GM19397 (cell line): ENCODE measurements around the gene TRIM29.
"Not testable (repeated sequence)": the region's sequence is repeated elsewhere in the genome, so short reads cannot be mapped to it uniquely, and the experiment has no call there.

ENCODE experiments used
- ATAC-seq: cut with Tn5 transposase; IDR thresholded peaks from one replicate; pipeline ENCODE4 v1.9.1; 2021; ENCODE audit warnings: mild to moderate bottlenecking, moderate library complexity; ENCODE audit not compliant: unreplicated experiment

TRIM29 gene, protein sequence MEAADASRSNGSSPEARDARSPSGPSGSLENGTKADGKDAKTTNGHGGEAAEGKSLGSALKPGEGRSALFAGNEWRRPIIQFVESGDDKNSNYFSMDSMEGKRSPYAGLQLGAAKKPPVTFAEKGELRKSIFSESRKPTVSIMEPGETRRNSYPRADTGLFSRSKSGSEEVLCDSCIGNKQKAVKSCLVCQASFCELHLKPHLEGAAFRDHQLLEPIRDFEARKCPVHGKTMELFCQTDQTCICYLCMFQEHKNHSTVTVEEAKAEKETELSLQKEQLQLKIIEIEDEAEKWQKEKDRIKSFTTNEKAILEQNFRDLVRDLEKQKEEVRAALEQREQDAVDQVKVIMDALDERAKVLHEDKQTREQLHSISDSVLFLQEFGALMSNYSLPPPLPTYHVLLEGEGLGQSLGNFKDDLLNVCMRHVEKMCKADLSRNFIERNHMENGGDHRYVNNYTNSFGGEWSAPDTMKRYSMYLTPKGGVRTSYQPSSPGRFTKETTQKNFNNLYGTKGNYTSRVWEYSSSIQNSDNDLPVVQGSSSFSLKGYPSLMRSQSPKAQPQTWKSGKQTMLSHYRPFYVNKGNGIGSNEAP

DNA sequence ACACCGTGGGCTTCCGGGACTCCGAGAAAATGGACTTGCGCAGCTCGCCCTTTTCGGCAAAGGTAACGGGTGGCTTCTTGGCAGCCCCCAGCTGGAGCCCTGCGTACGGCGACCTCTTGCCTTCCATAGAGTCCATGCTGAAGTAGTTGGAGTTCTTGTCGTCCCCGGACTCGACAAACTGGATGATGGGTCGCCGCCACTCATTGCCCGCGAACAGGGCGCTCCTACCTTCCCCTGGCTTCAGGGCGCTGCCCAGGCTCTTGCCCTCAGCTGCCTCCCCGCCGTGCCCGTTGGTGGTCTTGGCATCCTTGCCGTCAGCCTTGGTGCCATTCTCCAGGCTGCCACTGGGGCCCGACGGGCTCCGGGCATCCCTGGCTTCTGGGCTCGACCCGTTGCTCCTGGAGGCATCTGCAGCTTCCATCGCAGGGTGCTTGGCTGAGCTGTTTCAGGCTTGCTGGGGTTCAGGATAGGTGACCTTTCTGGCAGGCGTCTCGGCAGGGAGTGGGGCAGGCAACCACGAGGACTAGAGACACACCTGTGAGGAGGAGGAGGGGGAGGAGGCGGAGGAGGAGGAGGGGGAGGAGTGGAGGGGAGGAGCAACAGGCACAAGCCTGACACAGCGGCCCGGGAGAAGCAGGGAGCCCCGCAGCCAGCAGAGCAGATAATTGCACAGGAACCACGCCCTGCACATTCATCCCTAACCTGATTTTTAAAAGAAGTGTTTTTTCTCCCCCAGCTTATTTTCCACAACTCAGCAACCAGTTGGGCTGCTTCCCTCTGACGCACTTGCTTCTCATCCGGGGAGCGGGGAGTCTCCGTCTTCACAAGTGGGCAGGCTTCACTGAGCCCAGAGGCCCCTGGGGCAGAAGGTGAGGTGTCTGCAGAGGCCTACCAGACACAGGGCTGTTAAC lies at the start of gene TRIM29:
TRIM29 (minus strand) TSS at position 503 of the 911 bp plus-strand sequence; CDS start at position 421, 82 bp downstream.
- no peak for ATAC-seq

DNA sequence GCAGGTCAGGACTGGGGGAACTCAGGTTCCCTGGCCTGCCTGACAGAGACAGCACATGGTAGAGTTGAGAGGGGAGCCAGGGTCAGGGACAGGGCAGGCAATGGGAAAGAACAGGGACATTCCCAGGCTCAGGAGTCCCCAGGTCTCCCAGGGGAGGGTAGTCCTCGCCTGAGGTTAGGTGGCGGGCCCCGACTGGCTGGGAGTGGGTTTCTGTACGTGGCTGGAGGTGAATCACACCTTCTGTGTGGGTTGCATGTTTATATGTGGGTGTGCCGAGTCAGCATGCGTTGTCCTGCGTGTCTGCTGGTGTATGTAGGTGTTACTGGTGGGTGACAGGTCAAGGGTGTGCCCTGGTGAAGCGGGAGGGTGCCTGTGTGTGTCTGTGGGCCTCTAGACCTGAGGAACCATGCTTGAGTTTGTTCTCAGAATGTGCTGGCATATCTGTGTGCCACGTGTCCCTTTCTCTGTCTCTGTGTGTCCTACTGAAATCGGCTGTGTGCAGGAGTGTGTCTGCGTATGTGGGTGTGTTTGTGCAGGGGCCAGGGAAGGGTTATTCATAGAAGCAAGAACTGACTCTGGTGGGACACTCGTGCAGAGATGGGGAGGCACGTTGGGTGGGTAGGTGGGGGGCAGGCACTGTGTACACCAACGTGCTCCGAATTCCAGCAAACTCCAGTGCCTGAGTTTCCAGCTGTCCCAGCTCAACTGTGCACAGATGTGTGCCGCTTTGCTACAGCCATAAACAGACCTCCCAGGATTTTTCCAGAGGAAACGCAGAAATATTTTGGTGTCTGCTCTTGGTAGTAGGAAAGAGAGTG lies 49.1 kb upstream of the TRIM29 start:
- no peak for ATAC-seq

DNA sequence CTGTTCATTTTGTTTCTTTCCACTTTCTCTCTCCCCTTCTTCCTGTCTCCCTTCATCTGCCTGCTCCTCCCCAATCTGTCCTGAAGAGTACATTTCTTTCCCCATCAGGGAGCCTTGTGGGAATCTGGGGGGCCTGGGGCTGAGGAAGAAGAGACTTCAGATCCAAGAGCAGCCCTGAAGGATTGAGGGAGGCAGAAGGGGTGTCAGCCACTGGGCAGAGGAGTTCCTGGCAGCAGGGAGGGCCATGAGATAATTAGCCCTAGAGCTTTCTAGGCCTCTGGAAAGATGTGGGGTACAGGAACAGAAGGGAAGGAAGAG lies 48.5 kb upstream of the TRIM29 start:
- no peak for ATAC-seq

DNA sequence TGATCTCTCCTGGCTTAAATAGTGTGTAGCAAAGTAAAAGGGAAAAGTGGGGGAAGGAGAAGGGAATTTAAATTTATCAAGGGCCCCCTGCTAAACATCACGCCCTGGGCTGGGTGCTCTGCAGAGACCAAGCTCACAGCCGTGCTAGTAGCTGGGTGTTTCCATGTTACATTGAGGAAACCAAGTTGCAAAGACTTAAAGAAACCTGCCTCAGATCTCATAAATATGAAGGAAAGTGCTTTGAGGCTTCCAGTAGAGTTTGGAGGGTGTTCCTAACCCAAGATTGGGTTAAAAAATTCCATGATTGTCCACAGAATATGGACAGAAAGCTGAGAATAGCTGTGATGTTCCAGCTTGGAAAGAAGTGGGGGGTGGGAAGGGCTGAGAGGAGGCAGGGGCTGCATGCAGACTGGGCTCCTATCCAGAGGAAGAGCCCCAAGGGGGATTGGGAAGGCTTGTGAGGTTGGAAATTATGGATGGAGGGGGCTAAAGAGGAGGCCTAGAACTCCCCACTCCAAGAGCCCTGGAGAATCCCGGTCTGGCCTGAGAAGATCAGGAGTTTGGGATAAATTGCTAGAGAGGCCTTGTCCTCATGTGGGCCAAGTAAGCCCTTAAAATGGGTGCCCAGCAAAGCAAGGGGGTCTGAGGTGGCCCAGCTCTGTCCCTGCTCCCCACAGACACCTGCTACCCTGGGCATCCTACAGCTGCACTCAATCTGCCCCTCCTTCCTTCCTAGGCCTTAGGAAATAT lies 48.0 kb upstream of the TRIM29 start:
- no peak for ATAC-seq

DNA sequence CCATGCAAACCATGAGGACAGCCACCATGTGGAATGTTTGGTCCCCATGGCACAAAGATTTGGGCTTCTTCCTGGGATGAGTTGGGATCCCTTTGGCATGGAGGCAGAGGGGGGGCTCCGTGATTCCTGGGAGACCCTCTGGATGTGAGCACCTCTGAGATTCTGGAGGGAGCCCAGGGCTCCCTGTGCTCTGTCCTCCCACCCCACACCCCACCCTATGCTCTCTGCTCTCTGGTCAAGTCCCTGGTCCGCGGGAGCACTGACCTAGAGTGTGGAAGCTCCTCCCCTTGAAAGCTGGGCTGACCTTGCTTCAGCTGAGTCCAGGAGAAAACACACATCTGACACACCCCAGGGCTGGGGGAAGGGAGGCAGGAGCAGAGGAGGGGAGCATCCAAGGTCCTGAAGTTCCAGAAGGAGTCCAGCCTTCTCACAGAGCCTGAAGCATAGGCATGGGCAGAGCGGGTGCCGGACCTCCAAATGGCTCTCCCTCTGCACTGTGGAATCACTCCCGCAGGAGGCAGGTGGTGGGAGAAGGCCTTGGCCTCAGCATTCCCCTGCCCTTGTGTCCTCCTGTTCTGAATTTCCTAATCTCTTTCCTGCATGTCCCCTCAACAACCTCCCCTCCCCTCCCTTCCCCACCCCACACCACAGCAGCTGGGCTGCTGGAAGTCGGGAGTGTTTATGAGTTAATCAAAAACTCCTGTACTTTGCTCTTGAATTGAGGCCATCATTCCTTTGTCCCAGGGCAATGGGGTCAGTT lies 47.2 kb upstream of the TRIM29 start:
- ATAC-seq = no peak

DNA sequence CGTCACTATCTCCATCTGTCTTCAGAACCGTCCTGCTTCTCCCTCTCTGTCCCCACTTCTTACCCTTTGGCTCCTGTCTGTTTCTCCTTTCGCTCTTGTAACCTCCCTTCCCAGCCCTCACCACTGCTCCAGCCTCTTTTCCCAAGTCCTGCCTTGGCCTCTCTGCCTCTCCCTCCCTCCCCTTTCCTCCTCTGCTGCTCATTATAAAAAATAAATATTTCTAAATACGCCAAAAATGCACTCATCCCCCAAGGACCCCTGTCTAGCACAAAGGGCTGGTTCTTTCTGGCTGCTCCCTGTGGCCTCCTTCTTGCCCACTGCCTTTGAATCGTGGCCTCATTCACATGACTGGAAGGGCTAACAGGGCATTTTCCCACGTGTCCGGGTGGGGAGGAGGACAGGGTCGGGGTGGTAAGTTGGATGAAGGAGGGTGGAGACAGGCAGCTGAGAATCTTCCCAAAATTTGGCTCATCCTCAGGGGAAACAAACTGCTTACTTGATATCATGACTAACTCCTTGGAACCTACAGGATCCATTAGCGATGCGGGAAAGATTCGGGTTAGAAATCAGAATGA lies 46.5 kb upstream of the TRIM29 start:
- ATAC-seq = no peak

DNA sequence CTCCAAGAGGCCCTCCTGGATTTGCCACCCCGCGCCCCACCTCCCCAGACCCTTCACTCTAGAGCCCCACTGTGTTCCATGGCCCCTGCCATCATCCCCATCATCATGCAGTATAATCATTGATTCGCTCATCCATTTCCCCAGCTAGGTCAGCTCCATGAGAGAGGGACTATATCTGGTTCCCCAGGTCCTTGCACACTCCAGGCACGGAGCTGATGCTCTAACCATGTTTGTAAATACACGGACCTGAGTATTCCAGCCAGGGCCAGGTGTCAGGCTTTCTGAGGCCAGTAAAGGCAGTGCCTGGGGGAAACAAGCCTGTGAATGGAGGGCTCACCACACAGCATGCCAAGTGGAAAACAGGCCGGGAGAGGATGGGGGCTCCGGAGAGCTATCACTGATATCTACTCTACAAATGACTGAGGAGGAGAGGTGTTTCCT lies 45.8 kb upstream of the TRIM29 start:
- no peak for ATAC-seq

DNA sequence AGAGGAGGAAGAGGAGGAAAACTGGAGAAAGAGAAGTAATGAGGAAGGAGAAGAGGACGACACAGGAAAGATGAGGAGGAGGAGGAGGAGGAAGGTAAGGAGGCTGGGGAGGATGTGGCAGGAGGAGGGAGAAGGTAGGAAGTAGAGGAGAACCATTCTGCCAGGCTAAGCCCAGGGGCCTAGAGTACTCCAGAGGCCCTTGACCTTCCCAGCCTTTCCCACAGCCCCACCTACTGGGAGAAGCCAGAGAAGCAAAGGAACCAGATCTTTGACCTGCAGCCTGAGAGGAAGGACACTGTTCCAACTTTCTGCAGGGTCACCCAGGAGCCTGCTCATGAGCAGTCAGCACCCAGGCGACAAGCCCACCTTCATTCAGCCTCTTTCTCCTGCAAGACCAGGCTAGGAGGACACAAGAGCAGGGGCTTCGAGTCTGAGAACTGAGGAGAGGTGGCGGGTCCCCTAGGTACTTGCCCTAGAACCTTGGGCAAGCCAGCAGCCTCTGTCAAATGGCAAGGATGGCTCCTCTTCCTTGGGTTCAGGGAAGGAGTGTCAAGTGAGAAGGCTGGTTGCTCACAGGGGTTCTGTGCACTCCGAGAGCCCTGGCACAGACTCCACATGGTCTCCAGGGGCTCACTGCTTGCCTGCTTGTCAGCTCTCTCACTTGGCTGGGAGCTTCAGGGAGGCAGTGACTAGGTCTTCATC lies 45.0 kb upstream of the TRIM29 start:
- no peak for ATAC-seq

DNA sequence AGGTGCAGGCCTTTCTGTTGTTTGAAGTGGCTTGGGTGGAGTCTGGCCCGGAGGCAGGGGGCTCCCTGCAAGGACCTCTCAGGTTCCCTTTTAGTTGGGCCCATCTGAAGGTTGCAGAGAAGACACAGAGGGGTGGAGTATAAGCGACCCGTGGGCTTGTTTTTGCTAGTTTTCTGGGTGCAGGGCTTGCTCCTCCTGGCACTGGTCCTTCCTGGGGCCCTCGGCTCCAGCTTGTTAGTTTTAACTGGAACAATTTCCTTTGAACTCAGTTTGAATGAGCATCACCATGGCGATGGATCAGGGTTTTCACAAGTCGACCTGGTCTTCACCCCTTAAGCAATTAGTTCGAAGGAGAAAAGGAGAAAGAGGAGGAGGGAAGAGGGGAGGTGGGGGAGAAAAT lies 44.5 kb upstream of the TRIM29 start:
- ATAC-seq = no peak

DNA sequence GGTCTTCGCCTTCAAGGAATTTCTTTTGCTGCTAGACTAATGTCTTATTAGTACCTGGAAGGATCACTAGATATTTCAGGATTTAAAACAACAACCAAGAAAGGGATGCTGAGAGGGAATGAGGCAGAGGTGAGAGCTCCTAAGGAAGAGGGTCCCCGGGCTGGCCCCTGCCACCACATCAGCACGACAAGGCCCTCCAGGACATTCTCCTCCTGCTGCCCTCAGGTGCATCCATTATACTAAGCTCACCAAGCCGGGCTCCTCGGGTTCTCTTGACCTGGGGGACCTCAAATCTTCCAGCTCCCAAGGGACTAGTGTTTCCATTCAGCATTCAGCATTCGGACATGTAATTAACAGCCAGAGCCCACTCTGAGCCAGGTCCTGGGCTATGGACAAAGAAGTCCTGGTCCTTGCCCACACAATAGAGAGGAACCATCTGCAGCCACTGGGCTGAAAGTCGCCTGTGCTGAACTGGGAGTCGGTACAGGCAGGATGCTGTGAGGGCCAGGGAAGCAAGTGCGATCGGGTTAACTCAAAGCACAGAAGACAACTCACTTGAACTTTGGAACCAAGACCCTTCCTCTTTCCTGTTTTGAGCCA lies 43.6 kb upstream of the TRIM29 start:
- no peak for ATAC-seq

DNA sequence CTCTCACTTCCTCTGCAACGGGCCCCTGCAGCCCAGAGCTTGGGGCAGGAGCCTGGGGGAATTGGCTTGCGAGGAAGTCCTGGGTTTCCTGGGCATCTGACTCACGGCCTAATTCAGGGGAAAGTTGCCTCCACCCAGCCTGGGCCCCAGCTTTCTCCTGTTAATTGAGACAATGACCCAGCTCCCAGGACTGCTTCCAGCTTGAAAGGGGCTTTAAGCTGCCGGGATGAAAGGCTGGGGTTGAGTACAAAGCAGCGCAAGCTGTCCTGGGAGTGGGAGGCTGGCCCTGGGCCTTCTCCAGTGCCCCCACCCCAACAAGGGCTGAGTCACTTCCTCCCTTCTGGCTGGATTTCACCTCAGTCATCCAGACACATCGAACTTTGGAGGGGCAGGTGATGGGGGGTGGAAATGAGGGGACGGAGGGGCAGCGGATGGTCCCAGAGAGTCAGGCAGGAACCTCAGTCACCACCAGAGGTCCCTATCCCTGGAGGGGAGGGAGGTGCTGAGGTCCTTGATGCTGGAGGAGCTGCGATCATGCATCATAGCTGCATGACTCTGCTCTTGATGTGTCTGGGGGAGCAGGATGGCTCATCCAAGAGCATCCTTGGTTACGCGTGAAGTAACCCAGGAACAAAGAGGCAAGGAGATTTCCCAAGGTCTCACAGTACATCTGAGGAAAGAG lies 42.8 kb upstream of the TRIM29 start:
- ATAC-seq = no peak

DNA sequence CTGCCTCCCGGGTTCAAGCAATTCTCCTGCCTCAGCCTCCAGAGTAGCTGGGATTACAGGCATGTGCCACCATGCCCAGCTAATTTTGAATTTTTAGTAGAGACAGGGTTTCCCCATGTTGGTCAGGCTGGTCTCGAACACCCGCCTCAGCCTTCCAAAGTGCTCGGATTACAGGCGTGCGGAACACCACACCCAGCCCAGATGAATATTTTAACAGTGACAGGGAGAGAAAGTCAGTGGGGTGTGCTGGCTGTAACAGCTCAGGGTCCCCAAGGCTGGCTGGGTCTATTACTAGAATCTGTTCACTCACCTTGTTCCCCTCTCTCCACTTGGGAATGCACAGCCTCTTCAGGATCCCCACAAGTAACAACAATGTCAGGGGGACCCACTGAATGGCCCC lies 42.1 kb upstream of the TRIM29 start:
- not testable (repeated sequence) for ATAC-seq

DNA sequence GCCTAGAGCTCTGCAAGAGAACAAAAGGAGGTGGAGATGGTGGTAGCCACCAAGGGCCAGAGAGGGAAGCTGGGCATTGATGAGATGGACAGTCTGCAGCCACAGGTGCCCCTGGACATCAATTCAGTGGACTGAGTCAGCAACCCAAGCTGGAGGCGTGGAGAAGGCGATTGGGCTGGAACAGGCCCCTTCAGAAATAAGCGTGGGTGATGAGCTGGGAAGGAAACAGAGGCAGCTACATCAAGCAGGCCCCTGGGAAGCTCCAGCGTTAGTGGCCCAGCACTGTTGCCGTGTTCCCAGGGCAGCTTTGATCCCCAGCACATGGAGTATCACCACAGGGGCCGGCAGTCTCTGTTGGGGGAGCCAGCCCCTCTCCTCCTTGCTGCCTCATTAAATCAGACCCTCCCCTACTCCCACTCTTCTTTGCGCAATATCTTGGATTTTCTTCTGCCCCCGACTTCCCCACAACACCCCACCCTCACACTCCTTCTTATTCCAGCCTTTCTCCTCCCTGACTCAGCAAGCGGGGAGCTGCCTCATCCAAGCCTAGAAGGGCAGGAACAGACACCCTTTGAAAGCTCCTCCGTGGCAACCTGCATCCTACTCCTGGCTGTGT lies 41.3 kb upstream of the TRIM29 start:
- no peak for ATAC-seq

DNA sequence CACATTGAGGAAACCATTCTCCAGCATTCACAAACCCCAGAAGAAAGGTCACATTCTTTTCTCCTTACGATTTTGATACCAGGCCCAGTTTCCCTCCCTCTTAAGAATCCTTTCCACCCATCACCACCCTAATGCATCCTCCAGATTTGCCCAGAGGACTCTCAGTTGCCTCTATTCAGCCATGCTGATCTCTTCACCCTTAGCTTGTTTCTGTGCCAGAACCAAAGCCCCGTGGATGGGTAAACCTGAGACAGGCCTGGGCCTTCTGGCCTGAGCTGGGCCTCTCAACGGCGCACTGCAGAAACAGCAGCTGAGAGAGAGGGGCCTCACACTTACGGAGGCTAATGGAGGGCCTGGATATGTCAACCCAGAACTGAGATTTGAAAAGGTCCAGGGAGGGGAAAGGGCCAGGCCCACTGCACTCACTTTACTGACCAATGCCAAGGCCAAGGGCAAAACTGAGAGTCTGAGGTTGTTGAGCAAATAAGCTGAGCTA lies 40.7 kb upstream of the TRIM29 start:
- no peak for ATAC-seq

DNA sequence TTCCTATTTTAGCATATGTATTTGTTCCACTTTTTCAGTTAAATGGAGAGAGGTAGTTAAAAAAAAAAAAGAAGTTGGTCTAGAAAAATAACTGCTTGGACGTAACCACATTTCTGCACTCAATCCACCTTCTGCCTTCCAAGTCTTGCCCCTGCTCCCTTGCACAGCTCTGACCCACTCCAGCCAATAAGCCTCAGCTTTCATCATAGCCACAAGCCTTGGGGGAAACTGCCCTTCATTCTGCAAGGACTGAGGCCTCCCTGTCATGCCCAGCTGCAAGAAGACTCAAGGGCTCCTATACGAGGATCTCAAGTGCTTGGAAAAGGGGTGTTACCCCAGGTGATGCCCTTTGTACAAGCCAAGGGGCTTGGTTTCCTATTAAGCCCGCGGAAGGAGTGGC lies 37.0 kb upstream of the TRIM29 start:
- no peak for ATAC-seq

DNA sequence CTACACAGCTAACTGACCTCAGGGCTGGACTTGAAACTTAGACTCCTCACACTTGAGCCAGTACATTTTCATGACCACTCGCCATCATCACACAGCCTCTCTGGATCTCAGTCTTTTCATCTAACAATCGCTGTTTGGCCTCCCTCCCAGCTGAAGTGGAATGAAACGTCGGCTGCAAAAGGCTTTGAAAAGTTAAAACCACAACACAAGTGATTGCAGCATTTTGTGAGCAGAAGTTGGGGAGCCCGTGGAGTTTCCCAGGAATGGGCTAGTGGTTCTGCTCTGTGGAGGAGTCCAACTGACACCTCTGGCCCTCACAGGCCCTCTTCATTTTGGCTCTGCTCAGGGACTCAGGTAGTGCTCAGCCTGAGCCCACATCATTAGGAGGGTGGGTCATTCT lies 35.9 kb upstream of the TRIM29 start:
- ATAC-seq = no peak
